Measurements from ENCODE around the gene SRC.
"Not testable (repeated sequence)": the region's sequence is repeated elsewhere in the genome, so short reads cannot be mapped to it uniquely, and the experiment has no call there.

Gene SRC

GRCh38 chr20:37337208-37337991, 8.5 kb upstream of the SRC start:
- no peak for DNase-seq

- not testable (repeated sequence) for DNase-seq
Measured at GRCh38 chr20:37338380-37338779, 7.6 kb upstream of the SRC start.

- DNase-seq = no peak
Measured at GRCh38 chr20:37339208-37339607, 6.7 kb upstream of the SRC start.

GRCh38 chr20:37339764-37340109, 6.2 kb upstream of the SRC start:
- not testable (repeated sequence) for DNase-seq

- DNase-seq = no peak
Measured at GRCh38 chr20:37340998-37341397, 4.9 kb upstream of the SRC start.

GRCh38 chr20:37341632-37342031, 4.3 kb upstream of the SRC start:
- DNase-seq = no peak

- no peak for DNase-seq
Measured at GRCh38 chr20:37342231-37343177, 3.4 kb upstream of the SRC start.

GRCh38 chr20:37343212-37343993, 2.5 kb upstream of the SRC start:
- no peak for DNase-seq

- DNase-seq = no peak
Measured at GRCh38 chr20:37343994-37344355, 2.0 kb upstream of the SRC start.

GRCh38 chr20:37344506-37345338, 1.2 kb upstream of the SRC start:
- DNase-seq = no peak

GRCh38 chr20:37346236-37346534, 245 bp downstream of the SRC start:
- DNase-seq = no peak

GRCh38 chr20:37346535-37347346, 801 bp downstream of the SRC start:
- DNase-seq = no peak

- no peak for DNase-seq
Measured at GRCh38 chr20:37347347-37347823, 1.4 kb downstream of the SRC start.

- DNase-seq = no peak
Measured at GRCh38 chr20:37347891-37348791, 2.2 kb downstream of the SRC start.

- no peak for DNase-seq
Measured at GRCh38 chr20:37348792-37349516, 3.0 kb downstream of the SRC start.

- peak in 1 of 2 donors; percentile 43 for DNase-seq
Measured at GRCh38 chr20:37349517-37350491, 3.9 kb downstream of the SRC start.

- no peak for DNase-seq
Measured at GRCh38 chr20:37350649-37351574, 5.0 kb downstream of the SRC start.

Data from CD4-positive, alpha-beta T cell treated with Interleukin-1 beta for 1 hour (primary cell).